ENCODE data around the gene MRPS17.

The MRPS17 gene

DNA sequence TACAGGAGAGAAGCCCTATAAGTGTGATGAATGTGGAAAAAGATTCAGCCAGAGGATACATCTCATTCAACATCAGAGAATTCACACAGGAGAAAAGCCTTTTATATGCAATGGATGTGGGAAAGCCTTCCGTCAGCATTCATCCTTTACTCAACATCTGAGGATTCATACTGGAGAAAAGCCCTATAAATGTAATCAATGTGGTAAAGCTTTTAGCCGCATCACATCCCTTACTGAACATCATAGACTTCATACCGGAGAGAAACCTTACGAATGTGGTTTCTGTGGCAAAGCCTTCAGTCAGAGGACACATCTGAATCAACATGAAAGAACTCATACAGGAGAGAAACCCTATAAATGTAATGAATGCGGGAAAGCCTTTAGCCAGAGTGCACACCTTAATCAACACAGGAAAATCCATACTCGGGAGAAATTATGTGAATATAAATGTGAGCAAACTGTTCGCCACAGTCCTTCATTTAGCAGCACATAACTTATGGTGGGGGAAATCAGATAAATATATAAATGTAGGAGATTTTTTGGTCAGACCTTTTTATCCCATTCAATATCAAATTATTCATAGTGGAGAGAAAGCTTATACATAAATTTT is 12.1 kb upstream of the MRPS17 start:
- TF ChIP-seq CTCF (IDR thresholded peaks at IDR 0.05) = no peak

DNA sequence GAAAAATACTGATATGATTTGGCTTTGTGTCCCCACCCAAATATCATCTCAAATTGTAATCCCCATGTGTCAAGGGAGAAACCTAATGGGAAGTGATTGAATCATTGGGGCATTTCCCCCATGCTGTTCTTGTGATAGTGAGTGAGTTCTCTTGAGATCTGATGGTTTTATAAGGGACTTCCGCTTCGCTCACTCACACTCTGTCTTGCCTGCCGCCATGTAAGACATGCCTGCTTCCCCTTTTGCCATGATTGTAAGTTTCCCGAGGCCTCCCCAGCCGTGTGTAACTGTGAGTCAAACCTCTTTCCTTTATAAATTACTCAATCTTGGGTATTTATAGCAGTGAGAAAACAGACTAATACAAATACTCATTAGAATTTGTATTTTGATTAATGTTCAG is 5.1 kb upstream of the MRPS17 start:
- no peak for TF ChIP-seq CTCF (IDR thresholded peaks at IDR 0.05)

DNA sequence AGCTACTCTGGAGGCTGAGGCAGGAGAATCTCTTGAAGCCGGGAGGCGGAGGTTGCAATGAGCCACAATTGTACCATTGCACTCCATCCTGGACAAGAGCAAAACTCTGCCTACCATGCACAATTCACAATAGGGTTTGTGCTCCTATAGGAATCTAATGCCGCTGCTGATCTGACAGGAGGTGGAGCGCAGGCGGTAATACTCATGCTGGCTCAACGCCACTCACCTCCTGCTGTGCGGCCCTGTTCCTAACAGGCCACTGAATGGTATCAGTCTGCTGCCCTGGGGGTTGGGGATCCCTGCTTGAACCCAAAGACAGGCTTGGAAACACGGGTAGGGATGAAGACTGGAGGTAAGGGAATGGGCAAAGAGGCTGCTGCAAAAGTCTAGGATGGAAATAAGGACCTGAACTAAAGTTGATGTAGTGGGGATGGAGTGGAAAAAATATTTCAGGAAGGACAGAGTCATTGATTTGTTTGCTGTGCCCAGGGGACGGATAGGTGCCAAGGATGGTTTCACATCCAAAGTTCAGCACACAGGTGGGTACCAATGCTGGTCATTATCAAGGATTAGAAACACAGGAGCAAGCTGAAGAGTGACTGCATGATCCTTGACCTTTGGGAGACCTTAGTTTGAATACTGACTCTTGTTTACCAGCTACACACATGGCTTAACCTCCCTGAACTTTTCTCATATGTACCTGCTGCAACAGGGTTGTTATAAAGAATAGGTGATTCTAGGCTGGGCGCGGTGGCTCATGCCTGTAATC is 2.2 kb downstream of the MRPS17 start:
- no peak for TF ChIP-seq CTCF (IDR thresholded peaks at IDR 0.05)

GRCh38 chr7:55957190-55957589 is 5.5 kb downstream of the MRPS17 start:
- no peak for TF ChIP-seq CTCF (IDR thresholded peaks at IDR 0.05)

- TF ChIP-seq CTCF (IDR thresholded peaks at IDR 0.05) = no peak
Measured at GRCh38 chr7:55962014-55962413, 10.3 kb downstream of the MRPS17 start.

DNA sequence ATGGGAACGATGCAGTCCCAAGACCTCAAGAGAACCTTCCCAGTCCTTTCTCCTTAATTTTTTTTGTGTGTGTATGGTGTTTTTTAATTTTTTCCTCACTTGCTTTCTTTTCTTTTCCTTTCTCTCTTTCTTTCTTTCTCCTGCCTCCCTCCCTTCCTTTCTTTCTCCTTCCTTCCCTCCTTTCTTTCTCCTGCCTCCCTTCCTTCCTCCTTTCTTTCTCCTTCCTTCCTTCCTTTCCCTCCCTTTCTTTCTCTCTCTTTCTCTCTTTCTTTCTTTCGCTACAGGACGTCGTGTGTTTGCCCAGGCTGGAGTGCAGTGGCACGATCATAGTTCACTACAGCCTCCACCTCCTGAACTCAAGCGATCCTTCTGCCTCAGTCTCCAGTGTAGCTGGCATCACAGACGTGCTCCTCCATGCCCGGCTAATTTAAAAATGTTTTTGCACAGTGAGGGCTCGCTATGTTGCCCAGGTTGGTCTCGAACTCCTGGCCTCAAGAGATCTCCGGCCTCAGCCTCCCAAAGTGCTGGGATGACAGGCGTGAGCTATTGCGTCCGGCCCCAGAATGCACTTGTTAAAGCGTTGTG is 12.0 kb downstream of the MRPS17 start:
- TF ChIP-seq CTCF (IDR thresholded peaks at IDR 0.05) = no peak

DNA sequence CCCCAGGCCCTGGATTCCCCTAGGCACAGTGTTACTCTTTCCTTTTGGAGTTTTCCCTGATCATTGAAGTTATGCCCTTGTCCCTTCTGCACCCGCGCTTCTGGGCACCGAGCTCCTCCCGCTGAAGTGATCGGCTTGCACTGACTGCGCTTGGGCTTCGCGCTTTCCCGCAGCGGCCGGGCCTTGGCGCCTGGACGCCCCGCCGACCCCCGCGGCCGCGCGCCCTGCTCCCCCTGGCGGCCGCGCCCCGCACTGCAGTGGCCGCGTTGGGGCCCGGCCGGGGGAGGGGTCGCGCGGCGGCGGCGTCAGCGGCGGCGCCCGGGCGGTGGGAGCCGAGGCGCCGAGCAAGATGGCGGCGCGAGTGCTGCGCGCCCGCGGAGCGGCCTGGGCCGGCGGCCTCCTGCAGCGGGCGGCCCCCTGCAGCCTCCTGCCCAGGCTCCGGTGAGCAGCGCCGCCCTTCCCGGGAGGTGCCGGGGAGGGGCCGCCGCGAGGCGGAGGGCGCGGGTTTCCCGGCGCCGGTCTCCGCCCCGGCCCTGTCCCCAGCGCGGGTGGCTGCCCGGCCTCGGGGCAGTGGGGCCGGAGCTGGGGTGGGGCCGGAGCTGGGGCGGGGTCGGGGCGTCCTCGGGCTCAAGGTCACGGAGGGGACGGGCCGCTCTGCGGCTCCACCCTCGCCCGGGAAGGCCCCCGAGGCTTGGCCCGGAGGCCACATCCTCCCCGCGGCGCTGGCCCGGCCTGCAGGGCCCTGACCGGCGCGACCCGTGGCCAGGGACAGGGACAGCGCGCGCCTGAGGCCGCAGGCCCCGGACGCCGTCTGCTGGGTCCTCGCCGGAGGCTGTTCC is 12.8 kb downstream of the MRPS17 start, which contains the start of gene NIPSNAP2:
Gene NIPSNAP2 (plus strand): TSS at position 325 of the 839 bp plus-strand sequence. CDS start 25 bp downstream, at position 350.
- TF ChIP-seq CTCF (IDR thresholded peaks at IDR 0.05) = peak; percentile 96
